HepG2 (cell line): ENCODE data around the gene CHI3L1. TPM values are rescaled to one million over a fixed set of nuclear protein-coding genes. Genes with fewer than 3 reads are reported as not detected.

Experiments used
- AGO1 ChIP-seq: fragments of 200-400 bp; formaldehyde crosslinking; IDR thresholded peaks from 2 replicates; pipeline ENCODE4 v1.6.1; 2017; ENCODE audit warnings: mild to moderate bottlenecking, low read depth, low read length, moderate library complexity; ENCODE audit not compliant: poor library complexity, severe bottlenecking
- CENPX ChIP-seq: sonication (generic); formaldehyde crosslinking; IDR thresholded peaks from 2 replicates; pipeline ENCODE4 v1.9.0; 2021; ENCODE audit warnings: mild to moderate bottlenecking, missing genetic modification reagents, moderate library complexity
- HOXA7 ChIP-seq: sonication (generic); formaldehyde crosslinking; IDR thresholded peaks from 2 replicates; pipeline ENCODE4 v1.8.1; 2022; ENCODE audit warnings: mild to moderate bottlenecking, missing genetic modification reagents, moderate library complexity
- ZNF318 ChIP-seq: sonication (generic); formaldehyde crosslinking; IDR thresholded peaks from 2 replicates; pipeline ENCODE4 v1.4.0; 2020; ENCODE audit warnings: mild to moderate bottlenecking, missing genetic modification reagents
- ZNF496 ChIP-seq: sonication (generic); formaldehyde crosslinking; IDR thresholded peaks from 2 replicates; pipeline ENCODE4 v1.8.1; 2023; ENCODE audit warnings: mild to moderate bottlenecking, moderate library complexity, missing genetic modification reagents; ENCODE audit not compliant: insufficient replicate concordance
- ZNF839 ChIP-seq: sonication (generic); formaldehyde crosslinking; IDR thresholded peaks from 2 replicates; pipeline ENCODE4 v1.4.0; 2020; ENCODE audit warnings: missing genetic modification reagents, mild to moderate bottlenecking, borderline replicate concordance
- polyA plus RNA-seq, 8 experiments: library from polyadenylated mRNA; depleted of rRNA in 3 of 8; stranded (reverse) in 7 of 8; unstranded in 1 of 8; fragments of >200 nt; fragmentation: Illumina TruSeq in 4 of 8; extraction: Trizol in 4 of 8; gene quantifications; 2 replicates each; pipeline versions ENCODE4 v1.2.1 to v1.2.3, GENCODE V29; 2011 to 2016; ENCODE audit warnings: low read depth in 4 of 8, missing spikeins in 1 of 8, mixed read lengths in 1 of 8; ENCODE audit not compliant: insufficient read depth in 1 of 8
- total RNA-seq, 5 experiments: library from RNA; depleted of rRNA; stranded (reverse); fragments of >200 nt; fragmentation: Illumina TruSeq; extraction: Trizol; gene quantifications; 2 replicates each; pipeline ENCODE4 v1.2.3, GENCODE V29; 2016; ENCODE audit warnings: low read depth in 1 of 5

Gene CHI3L1
- total and polyA plus RNA-seq, 2 of the 13 experiments (the other 11 are each of a cell fraction or from before 2014, with no cell fraction given), result 0.09 to 0.13 TPM

GRCh38 chr1:203158423-203158822 lies 28.1 kb downstream of the CHI3L1 start (continued):
- no peak for TF ChIP-seq ZNF318
- TF ChIP-seq HOXA7 (CRISPR knock-in tag), result no peak
- no peak for TF ChIP-seq CENPX (CRISPR knock-in tag)
- no peak for TF ChIP-seq ZNF839
- TF ChIP-seq ZNF496 (CRISPR knock-in tag), result no peak
- no peak for TF ChIP-seq AGO1
